GM18868 (cell line): ENCODE measurements around the gene ZNF420.

Source experiments
- ATAC-seq: cut with Tn5 transposase; IDR thresholded peaks from one replicate; pipeline ENCODE4 v1.9.1; 2021; ENCODE audit warnings: mild to moderate bottlenecking, moderate library complexity; ENCODE audit not compliant: unreplicated experiment

ZNF420 gene

GRCh38 chr19:37136111-37136510 lies 57.9 kb downstream of the ZNF420 start:
- ATAC-seq = no peak

DNA sequence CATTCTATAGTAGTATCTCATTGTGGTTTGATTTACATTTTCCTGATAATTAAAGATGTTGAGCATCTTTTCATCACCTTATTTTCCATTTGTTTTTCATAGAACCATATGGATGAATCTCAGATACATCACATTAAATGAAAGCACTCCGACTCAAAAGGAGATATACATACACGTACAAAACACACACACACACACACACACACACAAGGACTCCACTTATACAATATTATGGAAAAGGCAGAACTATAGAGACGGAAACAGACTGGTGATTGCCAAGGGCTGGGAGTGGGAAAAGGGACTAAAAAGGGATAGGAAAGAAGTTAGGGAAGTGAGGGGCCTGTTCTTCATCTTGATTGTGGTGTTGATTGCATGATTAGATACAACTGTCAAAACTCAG lies 70.0 kb downstream of the ZNF420 start:
- no peak for ATAC-seq

GRCh38 chr19:37160153-37160552 lies 81.9 kb downstream of the ZNF420 start:
- no peak for ATAC-seq

DNA sequence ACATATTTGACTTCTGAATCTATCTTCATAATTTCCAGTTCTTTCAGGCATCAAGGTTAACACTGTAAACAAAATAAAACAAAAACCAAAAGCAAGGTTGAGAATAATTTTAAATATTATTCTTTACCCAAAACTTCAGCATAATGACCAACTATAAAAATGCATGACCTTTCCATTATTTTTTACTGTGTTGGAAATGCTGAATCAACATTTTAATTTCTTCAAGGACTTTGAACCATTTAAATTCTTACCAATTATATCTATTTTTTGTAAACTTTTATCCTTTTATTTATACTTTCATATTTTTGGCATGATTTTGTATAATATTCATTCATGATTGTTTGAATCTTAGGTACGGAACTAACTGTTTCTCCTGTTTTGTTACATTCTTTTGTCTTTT lies 87.4 kb downstream of the ZNF420 start:
- no peak for ATAC-seq

DNA sequence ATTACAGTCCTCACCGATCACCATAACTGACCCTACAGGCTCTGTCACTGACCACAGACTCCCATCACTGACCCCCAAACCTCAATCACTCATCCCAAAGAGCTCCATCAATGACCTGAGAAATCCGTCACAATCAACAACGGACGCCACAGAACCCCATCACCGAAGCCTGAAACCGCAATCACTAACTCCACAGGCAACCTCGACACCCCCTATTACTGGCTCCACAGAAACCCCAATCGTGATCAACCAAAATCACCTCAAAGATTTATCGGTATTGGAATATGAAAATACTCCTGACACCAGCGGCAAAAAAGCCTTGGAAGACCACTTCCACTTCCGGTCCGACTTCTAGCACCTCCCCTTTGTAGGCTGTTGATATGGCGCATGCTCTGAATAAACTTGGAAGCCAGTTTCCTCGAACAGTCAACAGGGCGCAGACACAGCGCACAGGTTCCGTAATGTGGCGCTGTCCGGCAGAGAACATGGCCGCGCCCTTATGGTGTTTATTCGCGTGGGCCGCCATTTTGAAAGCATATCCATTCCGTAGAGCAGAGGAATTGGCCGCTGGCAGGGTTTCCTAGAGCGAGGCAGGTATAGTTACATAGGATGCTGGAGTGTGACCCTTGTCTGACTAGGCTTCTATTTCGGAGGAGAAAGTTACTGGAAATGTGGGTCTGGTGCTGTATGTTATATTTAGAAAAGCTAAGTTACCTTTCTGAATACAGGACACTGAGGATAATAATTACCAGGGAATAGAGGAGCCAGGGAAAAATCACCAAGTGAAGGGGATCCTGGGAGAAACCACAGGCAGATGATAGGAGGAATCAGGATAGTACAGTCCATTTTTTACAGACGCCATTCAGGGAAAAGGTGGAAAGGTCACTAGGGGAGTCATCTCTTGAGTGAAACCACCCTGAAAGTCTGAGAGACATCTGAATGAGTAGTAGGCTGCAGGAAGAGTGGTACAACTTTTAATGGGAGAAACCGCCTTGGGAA lies 94.4 kb downstream of the ZNF420 start, which contains the start of gene ZNF585A:
Gene ZNF585A (minus strand): TSS at position 328 of the 999 bp plus-strand sequence. CDS start 2,785 bp downstream, outside the sequence.
- peak; percentile 99 for ATAC-seq
